Peyer's patch (tissue), 4 donors: Measurements from ENCODE around the gene ITGAD. TPM values are rescaled to one million over a fixed set of nuclear protein-coding genes. Genes with fewer than 3 reads are reported as not detected.

Experiments used
- DNase-seq, 3 donors: peaks; one replicate each; pipeline ENCODE4 v3.0.0-alpha.2; 2017 to 2019
- H3K27ac ChIP-seq, 4 donors: fragments of 200-600 bp; sonication (generic); one replicate each; pipeline ENCODE4 v1.5.1; 2016 to 2019
- H3K27me3 ChIP-seq, 2 donors: fragments of 200-600 bp; sonication (generic); one replicate each; pipeline ENCODE4 v1.5.1; 2019
- H3K36me3 ChIP-seq, 3 donors: fragments of 200-600 bp; sonication (generic); one replicate each; pipeline ENCODE4 v1.5.1; 2016 to 2019
- H3K4me1 ChIP-seq, 4 donors: fragments of 200-600 bp; sonication (generic); one replicate each; pipeline ENCODE4 v1.5.1; 2016 to 2019
- H3K4me3 ChIP-seq, 4 donors: fragments of 200-600 bp; sonication (generic); 1 replicate in 3 of 4; 2 replicates in 1 of 4; pipeline ENCODE4 v1.5.1; 2016 to 2019; ENCODE audit warnings: mild to moderate bottlenecking in 1 of 4
- H3K9me3 ChIP-seq, 4 donors: fragments of 200-600 bp; sonication (generic); one replicate each; pipeline ENCODE4 v1.5.1; 2016 to 2019; ENCODE audit warnings: mild to moderate bottlenecking in 1 of 4
- CTCF ChIP-seq, 6 experiments: fragments of 450-650 bp in 4 of 6; fragments of 200-600 bp in 2 of 6; sonication (generic) in 1 of 6; IDR thresholded peaks; one replicate each; pipeline ENCODE4 v1.5.1; 2017 to 2019; ENCODE audit warnings: antibody characterized with exemption in 6 of 6, mild to moderate bottlenecking in 3 of 6, moderate library complexity in 1 of 6
- POLR2A ChIP-seq, 2 donors: fragments of 450-650 bp; IDR thresholded peaks; one replicate each; pipeline ENCODE4 v1.5.1; 2017; ENCODE audit warnings: antibody characterized with exemption in 2 of 2, mild to moderate bottlenecking in 2 of 2, moderate library complexity in 2 of 2
- total RNA-seq, 4 donors: library from RNA; depleted of rRNA; stranded (reverse); fragments of >200 nt; gene quantifications; one replicate each; pipeline ENCODE4 v1.1.0, GENCODE V29; 2016

ITGAD gene
- total RNA-seq, 4 donors from 2014 or later: 0.83 TPM; not detected in 3

- Histone ChIP-seq H3K4me1 (no peaks in the 10 kb centered on the region), H3K9me3 (no peaks in the 10 kb centered on the region), H3K36me3 (no peaks in the 10 kb centered on the region), H3K4me3 (no peak overlapping the region), H3K27ac (no peak overlapping the region), H3K27me3 (no peaks in the 10 kb centered on the region)
- TF ChIP-seq POLR2A (IDR thresholded peaks at IDR 0.05) (no peak), CTCF (IDR thresholded peaks at IDR 0.05) (no peak)
- no peak for DNase-seq
Observed at GRCh38 chr16:31397701-31398100, 4.6 kb downstream of the ITGAD start.

GRCh38 chr16:31400191-31400590 lies 7.1 kb downstream of the ITGAD start:
- DNase-seq: no peak
- Histone ChIP-seq H3K27ac (no peak overlapping the region), H3K4me3 (no peak overlapping the region), H3K4me1 (no peaks in the 10 kb centered on the region), H3K27me3 (no peaks in the 10 kb centered on the region), H3K36me3 (no peaks in the 10 kb centered on the region), H3K9me3 (no peaks in the 10 kb centered on the region)
- TF ChIP-seq POLR2A (IDR thresholded peaks at IDR 0.05) (no peak), CTCF (IDR thresholded peaks at IDR 0.05) (no peak)

DNA sequence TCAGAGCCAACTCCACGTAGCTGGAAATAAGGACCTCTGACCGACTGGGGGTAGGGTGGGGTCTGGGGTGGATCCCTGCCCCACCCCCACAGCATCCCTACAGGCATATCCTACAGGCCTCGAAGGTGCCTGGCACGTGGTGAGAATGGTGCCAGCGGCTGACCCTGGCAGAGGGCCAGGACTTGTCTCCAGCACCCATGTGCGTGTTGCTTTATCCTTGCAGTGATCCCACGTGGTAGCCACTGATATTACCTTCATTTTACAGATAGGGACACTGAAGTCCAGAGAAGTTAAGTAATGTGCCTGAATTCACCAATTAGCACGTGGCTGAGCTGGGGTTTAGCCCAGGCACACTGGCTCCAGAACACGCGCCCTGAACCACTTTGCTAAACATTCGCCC lies 8.3 kb downstream of the ITGAD start:
- TF ChIP-seq POLR2A (IDR thresholded peaks at IDR 0.05) (no peak), CTCF (IDR thresholded peaks at IDR 0.05) (no peak)
- Histone ChIP-seq H3K36me3 (no peaks in the 10 kb centered on the region), H3K27ac (no peak overlapping the region), H3K4me1 (no peaks in the 10 kb centered on the region), H3K27me3 (no peaks in the 10 kb centered on the region), H3K4me3 (no peak overlapping the region), H3K9me3 (no peaks in the 10 kb centered on the region)
- DNase-seq: no peak

- Histone ChIP-seq H3K4me1 (no peaks in the 10 kb centered on the region), H3K36me3 (no peaks in the 10 kb centered on the region), H3K27ac (no peak overlapping the region), H3K27me3 (no peaks in the 10 kb centered on the region), H3K4me3 (no peak overlapping the region), H3K9me3 (no peaks in the 10 kb centered on the region)
- DNase-seq: no peak
- no peak for TF ChIP-seq CTCF (IDR thresholded peaks at IDR 0.05)
- TF ChIP-seq POLR2A (IDR thresholded peaks at IDR 0.05): no peak
Observed at GRCh38 chr16:31402687-31403086, 9.6 kb downstream of the ITGAD start.

DNA sequence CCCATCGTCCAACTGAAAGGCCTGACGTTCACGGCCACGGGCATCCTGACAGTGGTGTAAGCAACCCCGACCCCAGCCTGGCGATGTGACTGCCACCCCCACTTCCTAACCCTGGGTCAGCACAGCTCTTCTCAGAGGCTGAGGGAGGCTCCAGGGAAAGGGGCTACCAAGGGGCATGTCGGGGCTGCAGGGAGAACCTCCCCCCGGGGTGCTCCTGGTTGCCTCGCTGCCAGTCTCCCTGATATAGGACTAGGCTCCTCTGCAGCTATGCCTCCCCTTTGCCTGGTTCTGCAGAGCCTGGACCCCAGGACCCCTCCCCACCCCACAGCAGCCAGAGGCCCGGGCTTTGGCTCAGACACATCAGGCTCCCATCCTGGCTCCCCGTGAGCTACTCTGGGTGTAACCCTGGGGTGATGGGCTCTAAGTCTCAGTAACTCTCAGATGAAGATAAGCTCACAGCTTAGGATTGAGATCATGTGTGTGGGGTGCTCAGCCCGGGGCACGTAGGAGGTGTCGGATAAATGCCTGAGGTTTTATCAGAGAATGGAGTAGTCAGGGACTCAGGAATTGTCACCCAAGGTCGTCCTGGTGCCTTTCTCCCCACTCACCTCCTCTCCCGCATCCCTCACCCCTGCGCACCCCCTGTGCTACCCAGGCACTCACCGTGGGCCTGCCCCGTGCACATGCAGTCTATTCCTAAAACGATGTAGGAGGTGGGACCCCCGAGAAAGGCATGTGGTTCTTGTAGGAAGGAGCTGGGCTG lies 10.6 kb downstream of the ITGAD start:
- H3K4me3 ChIP-seq: no peak overlapping the region
- no peak for TF ChIP-seq CTCF (IDR thresholded peaks at IDR 0.05)
- no peak for TF ChIP-seq POLR2A (IDR thresholded peaks at IDR 0.05)
- DNase-seq: no peak
- H3K4me1 ChIP-seq: no peaks in the 10 kb centered on the region
- H3K9me3 ChIP-seq: no peaks in the 10 kb centered on the region
- H3K27me3 ChIP-seq: no peaks in the 10 kb centered on the region
- no peaks in the 10 kb centered on the region for H3K36me3 ChIP-seq
- H3K27ac ChIP-seq: no peak overlapping the region
